B cell (primary cell): ENCODE results near the gene TRMT11.

Experiments used
- EZH2 ChIP-seq: IDR thresholded peaks from 2 replicates; pipeline ENCODE4 v1.6.1; 2012; ENCODE audit warnings: borderline replicate concordance, low read depth, mild to moderate bottlenecking, moderate library complexity, low read length; ENCODE audit not compliant: insufficient read depth, poor library complexity, severe bottlenecking
- TF ChIP-seq, protein P1 (sequence below): fragments of 200-600 bp; IDR thresholded peaks from one replicate; pipeline ENCODE4 v1.8.0; 2022; ENCODE audit warnings: antibody characterized with exemption, mild to moderate bottlenecking

- TF ChIP-seq, protein P1, sequence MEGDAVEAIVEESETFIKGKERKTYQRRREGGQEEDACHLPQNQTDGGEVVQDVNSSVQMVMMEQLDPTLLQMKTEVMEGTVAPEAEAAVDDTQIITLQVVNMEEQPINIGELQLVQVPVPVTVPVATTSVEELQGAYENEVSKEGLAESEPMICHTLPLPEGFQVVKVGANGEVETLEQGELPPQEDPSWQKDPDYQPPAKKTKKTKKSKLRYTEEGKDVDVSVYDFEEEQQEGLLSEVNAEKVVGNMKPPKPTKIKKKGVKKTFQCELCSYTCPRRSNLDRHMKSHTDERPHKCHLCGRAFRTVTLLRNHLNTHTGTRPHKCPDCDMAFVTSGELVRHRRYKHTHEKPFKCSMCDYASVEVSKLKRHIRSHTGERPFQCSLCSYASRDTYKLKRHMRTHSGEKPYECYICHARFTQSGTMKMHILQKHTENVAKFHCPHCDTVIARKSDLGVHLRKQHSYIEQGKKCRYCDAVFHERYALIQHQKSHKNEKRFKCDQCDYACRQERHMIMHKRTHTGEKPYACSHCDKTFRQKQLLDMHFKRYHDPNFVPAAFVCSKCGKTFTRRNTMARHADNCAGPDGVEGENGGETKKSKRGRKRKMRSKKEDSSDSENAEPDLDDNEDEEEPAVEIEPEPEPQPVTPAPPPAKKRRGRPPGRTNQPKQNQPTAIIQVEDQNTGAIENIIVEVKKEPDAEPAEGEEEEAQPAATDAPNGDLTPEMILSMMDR: no peak
- no peak for TF ChIP-seq EZH2
Measured at GRCh38 chr6:126041516-126041915, 55.2 kb downstream of the TRMT11 start.
